ENCODE measurements around the gene CHRM4.

The CHRM4 gene

GRCh38 chr11:46410021-46410420, 18.4 kb upstream of the CHRM4 start:
- Histone ChIP-seq H3K9ac (no peak overlapping the region), H3K4me1 (peaks cover 0 to 18% (median 13%) of the 10 kb centered on the region in 10 experiments; a peak in 12 of 20 replicates), H3K4me3 (no peak overlapping the region), H3K4me2 (no peak overlapping the region), H3K27ac (no peak overlapping the region), H3K9me3 (replicated peaks in 1 of 11) (no peaks in the 10 kb centered on the region), H4K20me1 (peaks cover 0 to 62% (median 6%) of the 10 kb centered on the region in 11 experiments; a peak in 12 of 22 replicates), H3K27me3 (no peaks in the 10 kb centered on the region), H3K36me3 (peaks cover 69 to 100% (median 95%) of the 10 kb centered on the region in 11 experiments)
- TF ChIP-seq Cebpa-rat (IDR thresholded peaks at IDR 0.05): no peak

- TF ChIP-seq Cebpa-rat (IDR thresholded peaks at IDR 0.05): no peak
- no peaks in the 10 kb centered on the region for H3K9me3 ChIP-seq (replicated peaks in 1 of 11)
- H3K9ac ChIP-seq: 0 out of 22 replicates have a peak overlapping the region, but pooled peaks of 1 of the 11 experiments have one; percentile 27
- no peaks in the 10 kb centered on the region for H3K27me3 ChIP-seq
- H3K36me3 ChIP-seq: peaks cover 68 to 100% (median 95%) of the 10 kb centered on the region in 11 experiments
- H3K4me1 ChIP-seq: peaks cover 0 to 18% (median 13%) of the 10 kb centered on the region in 10 experiments; a peak in 12 of 20 replicates
- H4K20me1 ChIP-seq: peaks cover 0 to 69% (median 11%) of the 10 kb centered on the region in 11 experiments; a peak in 14 of 22 replicates
- peak overlapping the region in 6 of 11 experiments; percentile 8 to 55 (median 33); a peak in 6 of 22 replicates for H3K4me2 ChIP-seq
- H3K27ac ChIP-seq: no peak overlapping the region
- no peak overlapping the region for H3K4me3 ChIP-seq
These were observed 16.9 kb upstream of the CHRM4 start for GRCh38 chr11:46408407-46408986.

GRCh38 chr11:46407635-46408034, 16.1 kb upstream of the CHRM4 start:
- 0 out of 22 replicates have a peak overlapping the region, but pooled peaks of 1 of the 11 experiments have one; percentile 27 for H3K9ac ChIP-seq
- no peak overlapping the region for H3K4me3 ChIP-seq
- no peaks in the 10 kb centered on the region for H3K9me3 ChIP-seq (replicated peaks in 1 of 11)
- TF ChIP-seq Cebpa-rat (IDR thresholded peaks at IDR 0.05): no peak
- H4K20me1 ChIP-seq: peaks cover 0 to 68% (median 13%) of the 10 kb centered on the region in 11 experiments; a peak in 14 of 22 replicates
- peaks cover 0 to 18% (median 13%) of the 10 kb centered on the region in 10 experiments; a peak in 12 of 20 replicates for H3K4me1 ChIP-seq
- H3K27ac ChIP-seq: no peak overlapping the region
- H3K4me2 ChIP-seq: peak overlapping the region in 6 of 11 experiments; percentile 8 to 55 (median 33); a peak in 8 of 22 replicates
- H3K27me3 ChIP-seq: no peaks in the 10 kb centered on the region
- peaks cover 73 to 100% (median 95%) of the 10 kb centered on the region in 11 experiments for H3K36me3 ChIP-seq

- no peak overlapping the region for H3K4me3 ChIP-seq
- H3K36me3 ChIP-seq: peaks cover 76 to 100% (median 96%) of the 10 kb centered on the region in 11 experiments
- no peak overlapping the region for H3K9ac ChIP-seq
- no peak overlapping the region for H3K27ac ChIP-seq
- peaks cover 0 to 74% (median 18%) of the 10 kb centered on the region in 11 experiments; a peak in 15 of 22 replicates for H4K20me1 ChIP-seq
- no peak for TF ChIP-seq Cebpa-rat (IDR thresholded peaks at IDR 0.05)
- no peak overlapping the region for H3K4me2 ChIP-seq
- H3K4me1 ChIP-seq: peaks cover 0 to 18% (median 13%) of the 10 kb centered on the region in 10 experiments; a peak in 12 of 20 replicates
- H3K9me3 ChIP-seq (replicated peaks in 1 of 11): no peaks in the 10 kb centered on the region
- no peaks in the 10 kb centered on the region for H3K27me3 ChIP-seq
These were observed 13.0 kb upstream of the CHRM4 start for GRCh38 chr11:46404476-46405017.

DNA sequence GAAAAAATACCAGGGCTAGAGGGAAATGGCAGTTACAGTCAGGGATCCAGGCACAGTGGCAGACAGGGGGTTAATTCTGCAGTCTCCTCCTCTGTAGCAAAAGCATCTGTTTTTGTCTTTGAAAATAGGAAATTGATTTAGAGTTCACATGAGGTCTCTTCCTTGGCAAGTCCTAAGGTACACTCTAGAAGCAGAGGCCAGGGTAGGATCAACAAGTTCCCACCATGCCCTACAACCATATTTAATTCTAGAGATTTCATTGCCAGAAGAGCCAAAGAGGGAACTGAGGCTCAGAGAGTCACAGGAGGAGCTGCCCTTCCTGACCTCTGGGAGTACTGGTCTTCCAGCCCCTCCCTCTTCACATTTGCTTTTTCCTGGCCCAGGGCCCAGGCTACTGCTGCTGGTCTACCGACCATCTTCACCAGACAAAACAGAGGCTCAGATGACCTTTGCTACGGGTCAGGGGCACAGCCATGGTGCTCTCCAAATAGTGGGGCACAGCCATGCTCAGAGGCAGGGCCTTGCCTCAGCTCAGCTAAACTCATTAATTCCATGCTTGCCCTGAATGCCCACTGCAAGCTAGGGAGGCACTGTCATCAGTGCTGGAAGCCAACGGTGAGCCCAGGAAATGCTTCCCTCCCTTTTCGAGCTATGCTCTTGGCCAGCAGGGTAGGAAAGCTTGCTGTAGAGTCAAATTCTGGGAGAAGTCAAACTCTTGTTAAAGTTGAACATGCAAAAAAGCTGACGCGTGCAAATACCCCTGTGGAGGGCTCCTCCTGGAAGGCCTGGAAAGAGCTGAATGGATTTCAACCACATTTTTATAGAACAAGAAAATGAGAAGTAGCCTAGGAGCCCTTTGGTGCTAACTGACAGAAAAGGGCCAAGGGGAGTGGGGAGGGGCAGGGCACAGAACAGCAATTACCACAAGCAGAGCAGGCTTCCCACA, 11.7 kb upstream of the CHRM4 start:
- TF ChIP-seq Cebpa-rat (IDR thresholded peaks at IDR 0.05): no peak
- H3K4me1 ChIP-seq: peaks cover 0 to 12% (median 9%) of the 10 kb centered on the region in 10 experiments; a peak in 12 of 20 replicates
- H3K4me3 ChIP-seq: no peak overlapping the region
- no peak overlapping the region for H3K9ac ChIP-seq
- no peaks in the 10 kb centered on the region for H3K27me3 ChIP-seq
- H3K36me3 ChIP-seq: peaks cover 66 to 99% (median 87%) of the 10 kb centered on the region in 11 experiments
- H4K20me1 ChIP-seq: peaks cover 0 to 69% (median 18%) of the 10 kb centered on the region in 11 experiments; a peak in 15 of 22 replicates
- no peaks in the 10 kb centered on the region for H3K9me3 ChIP-seq (replicated peaks in 1 of 11)
- H3K27ac ChIP-seq: no peak overlapping the region
- no peak overlapping the region for H3K4me2 ChIP-seq

DNA sequence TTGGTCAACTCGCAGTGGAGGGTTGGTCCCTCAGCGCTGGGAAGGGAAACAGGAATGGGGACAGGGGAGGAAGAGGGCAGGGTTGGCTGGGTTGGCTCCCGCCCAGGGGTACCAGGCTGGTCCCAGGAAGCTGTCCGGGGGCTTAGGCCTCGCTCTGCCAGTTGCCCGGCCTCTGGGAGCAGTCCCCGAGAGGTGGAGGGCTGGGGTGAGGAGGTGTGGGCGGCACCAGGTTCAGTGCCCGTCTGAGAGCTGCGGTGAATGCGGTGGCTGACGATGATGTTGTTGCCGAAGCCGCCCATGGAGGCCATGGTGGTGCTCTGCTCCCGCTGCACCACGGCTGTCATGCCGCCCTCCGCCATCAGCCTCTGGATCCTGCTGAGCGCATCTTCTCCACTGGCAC, 6.0 kb upstream of the CHRM4 start:
- Histone ChIP-seq H3K27ac (no peak overlapping the region), H3K4me2 (no peak overlapping the region), H3K9ac (no peak overlapping the region), H3K27me3 (peaks cover 10 to 20% (median 16%) of the 10 kb centered on the region in 11 experiments), H3K4me1 (peaks cover 0 to 13% (median 5%) of the 10 kb centered on the region in 10 experiments; a peak in 11 of 20 replicates), H4K20me1 (peaks cover 17 to 91% (median 46%) of the 10 kb centered on the region in 11 experiments; a peak in 19 of 22 replicates), H3K4me3 (no peak overlapping the region), H3K36me3 (peaks cover 35 to 70% (median 55%) of the 10 kb centered on the region in 11 experiments), H3K9me3 (replicated peaks in 1 of 11) (no peaks in the 10 kb centered on the region)
- TF ChIP-seq Cebpa-rat (IDR thresholded peaks at IDR 0.05): no peak

- Histone ChIP-seq H3K36me3 (peaks cover 20 to 34% (median 28%) of the 10 kb centered on the region in 11 experiments), H4K20me1 (peaks cover 17 to 97% (median 74%) of the 10 kb centered on the region in 11 experiments; a peak in 20 of 22 replicates), H3K9ac (no peak overlapping the region), H3K27me3 (peaks cover 47 to 57% (median 53%) of the 10 kb centered on the region in 11 experiments), H3K4me2 (no peak overlapping the region), H3K27ac (no peak overlapping the region), H3K4me3 (no peak overlapping the region), H3K4me1 (peaks cover 10 to 40% (median 28%) of the 10 kb centered on the region in 10 experiments; a peak in 18 of 20 replicates), H3K9me3 (replicated peaks in 1 of 11) (no peaks in the 10 kb centered on the region)
- no peak for TF ChIP-seq Cebpa-rat (IDR thresholded peaks at IDR 0.05)
These were observed 2.2 kb upstream of the CHRM4 start for GRCh38 chr11:46393759-46394158.

- Histone ChIP-seq H3K4me3 (no peak overlapping the region), H3K27ac (no peak overlapping the region), H3K9me3 (replicated peaks in 1 of 11) (no peaks in the 10 kb centered on the region), H3K36me3 (peaks cover 18 to 29% (median 25%) of the 10 kb centered on the region in 11 experiments), H3K4me2 (peak overlapping the region in 8 of 11 experiments; percentile 27 to 88 (median 78); a peak in 14 of 22 replicates), H3K4me1 (peaks cover 11 to 44% (median 33%) of the 10 kb centered on the region in 10 experiments; a peak in 18 of 20 replicates), H3K9ac (no peak overlapping the region), H3K27me3 (peaks cover 53 to 63% (median 59%) of the 10 kb centered on the region in 11 experiments), H4K20me1 (peaks cover 17 to 99% (median 78%) of the 10 kb centered on the region in 11 experiments; a peak in 20 of 22 replicates)
- TF ChIP-seq Cebpa-rat (IDR thresholded peaks at IDR 0.05): no peak
These were observed 1.6 kb upstream of the CHRM4 start for GRCh38 chr11:46393231-46393616.

Data from BLaER1 treated with 17β-estradiol and CSF1 and Interleukin-3, amounts not matched to agents 10 nM and 100 nM (cell line).